NCI-H510A treated with DMSO at 0.1 percent for 48 hours (cell line): Measurements from ENCODE around the gene DOCK11.
"Not testable (repeated sequence)": the region's sequence is repeated elsewhere in the genome, so short reads cannot be mapped to it uniquely, and the experiment has no call there.

ENCODE experiments used
- DNase-seq: peaks from one replicate; lab custom pipeline; 2025; lab: John Stamatoyannopoulos, UW

The DOCK11 gene

DNA sequence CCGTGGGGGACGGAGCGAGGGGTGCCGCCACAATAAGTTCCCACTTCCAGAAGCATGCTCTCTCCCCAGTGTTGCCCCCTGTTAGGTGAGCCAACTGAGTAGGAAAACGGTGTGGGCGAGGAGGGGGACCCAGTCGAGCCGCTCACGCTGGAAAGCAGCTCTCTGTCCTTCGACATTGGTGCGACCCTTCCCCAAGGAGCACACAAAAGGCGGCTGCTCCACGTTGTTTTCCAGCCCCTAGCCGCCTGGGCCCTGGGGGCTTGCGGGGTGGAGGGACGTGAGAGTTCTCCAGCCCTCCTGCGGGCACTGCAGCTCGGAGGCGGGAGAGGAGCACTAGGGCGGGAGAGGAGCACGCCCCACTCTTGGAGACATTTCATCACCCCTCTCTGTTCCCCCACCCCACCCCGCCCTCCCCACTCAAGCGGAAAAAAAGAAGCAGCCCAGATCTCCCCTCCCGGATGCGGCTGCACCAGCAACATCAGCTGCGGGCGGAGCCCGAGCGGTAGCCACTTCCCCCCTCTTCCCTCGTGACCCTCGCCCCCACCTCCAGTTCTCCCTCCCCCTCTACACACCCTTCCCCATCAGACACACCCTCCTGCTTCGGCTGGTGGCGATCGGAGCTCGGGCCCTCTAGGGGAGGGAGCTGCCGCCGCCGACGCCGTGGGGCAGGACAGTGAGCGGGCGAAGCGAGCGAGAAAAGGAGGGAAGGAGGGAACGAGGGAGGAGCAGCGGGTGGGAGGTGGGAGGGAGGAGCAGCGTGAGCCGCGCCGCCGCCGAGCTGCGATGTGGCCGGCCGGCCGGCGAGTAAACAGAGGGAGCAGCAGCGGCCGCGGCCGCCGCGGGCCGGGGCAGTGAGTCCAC is at the start of gene DOCK11:
DOCK11 (plus strand) TSS at position 755 of the 861 bp plus-strand sequence. CDS start 157 bp downstream, outside the sequence.
- peak; percentile 61 for DNase-seq

DNA sequence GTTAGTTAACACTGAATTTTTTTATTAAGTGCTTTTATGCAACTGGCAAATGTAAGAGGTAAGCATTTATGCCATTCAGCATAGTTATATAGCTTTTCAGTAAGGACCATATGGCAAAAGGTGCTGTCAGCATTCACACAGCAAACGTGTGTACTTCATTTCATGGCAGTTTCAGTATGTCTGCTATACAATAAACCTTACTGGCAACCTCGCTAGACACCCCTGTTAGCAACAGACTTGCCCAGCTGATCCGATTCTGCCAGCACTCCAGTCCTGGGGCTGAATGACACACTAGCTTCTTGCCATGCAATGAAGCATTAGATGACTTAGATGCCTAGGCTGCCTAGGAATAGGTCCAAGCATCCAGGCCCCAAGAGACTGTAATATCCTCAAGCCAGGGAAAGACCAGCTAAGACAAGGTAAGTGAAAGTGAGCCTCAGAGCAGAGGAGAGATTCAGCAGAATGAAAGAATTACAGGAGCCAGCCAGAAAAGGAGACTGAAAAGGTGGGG is 47.3 kb upstream of the DOCK11 start:
- DNase-seq: no peak

DNA sequence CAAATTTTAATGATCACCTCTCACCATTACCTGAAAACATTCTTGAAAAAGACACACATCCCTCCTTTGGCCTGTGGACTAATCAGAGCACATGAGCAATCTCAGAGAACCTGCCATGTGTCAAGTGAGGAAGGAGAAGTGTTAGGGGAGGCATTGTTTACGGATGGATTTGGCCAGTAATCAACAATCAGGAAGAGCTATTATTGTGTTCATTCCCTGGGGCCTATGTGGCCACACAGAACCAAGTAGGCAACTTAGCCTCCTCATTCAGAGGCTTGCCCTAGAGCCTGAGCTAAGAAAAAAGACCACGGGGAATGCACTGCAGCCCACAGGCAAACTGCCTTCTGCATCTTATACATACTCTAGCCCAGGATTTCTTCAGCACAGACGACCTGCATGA is 40.6 kb upstream of the DOCK11 start:
- DNase-seq: no peak

DNA sequence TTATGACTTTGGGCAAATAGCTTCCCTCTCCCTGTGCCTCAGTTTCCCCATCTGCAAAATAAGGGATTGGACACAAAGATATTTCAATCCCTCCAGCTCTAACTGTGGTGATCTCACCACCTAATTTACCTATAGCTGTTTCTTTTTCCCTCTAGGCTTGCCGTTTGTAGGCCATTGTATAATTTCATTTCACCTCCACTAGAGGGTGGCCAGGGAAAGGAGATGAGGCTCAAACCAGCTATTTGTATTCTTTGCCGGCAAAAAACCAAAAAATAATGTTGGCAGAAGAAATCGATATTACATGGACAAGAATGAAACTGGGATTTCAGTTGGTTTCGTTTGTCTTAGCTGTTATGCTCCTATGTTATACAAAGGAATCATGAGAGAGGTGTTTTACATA is 36.1 kb upstream of the DOCK11 start:
- peak; percentile 38 for DNase-seq

DNA sequence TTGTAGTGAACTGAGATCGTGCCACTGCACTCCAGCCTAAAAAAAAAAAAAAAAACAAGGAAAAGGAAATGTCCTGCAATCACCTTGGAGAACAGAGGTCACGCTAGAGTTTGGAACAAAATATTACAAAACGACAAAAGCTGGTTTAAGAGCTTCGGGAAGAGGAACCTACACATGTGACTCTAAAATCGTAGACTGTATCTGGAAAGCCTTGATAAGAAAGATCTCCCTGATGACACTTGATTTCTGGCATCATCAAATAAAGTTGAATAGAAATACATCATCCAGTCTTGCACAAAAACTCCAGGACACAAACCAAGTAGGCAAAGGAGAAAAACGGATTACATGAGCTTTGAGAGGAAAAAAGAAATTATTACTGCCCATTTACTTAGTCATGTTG is 31.1 kb upstream of the DOCK11 start:
- no peak for DNase-seq

DNA sequence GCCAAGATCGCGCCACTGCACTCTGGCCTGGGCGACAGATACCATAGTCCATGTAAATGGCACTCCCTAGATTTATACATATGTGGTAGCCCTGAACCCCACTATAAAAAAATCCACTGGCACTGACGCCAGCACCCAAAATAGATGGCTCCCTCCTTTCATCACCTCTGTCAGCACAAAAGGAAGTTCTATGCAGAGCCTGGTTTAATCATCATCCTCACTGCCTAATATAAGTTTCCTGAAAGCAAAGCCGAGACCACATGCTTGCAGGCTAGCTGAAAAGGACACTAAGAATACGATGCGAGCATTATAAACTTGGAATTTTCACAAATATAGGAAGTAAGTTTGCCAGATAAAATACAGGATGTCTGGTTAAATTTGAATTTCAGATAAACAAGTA is 27.5 kb upstream of the DOCK11 start:
- no peak for DNase-seq

DNA sequence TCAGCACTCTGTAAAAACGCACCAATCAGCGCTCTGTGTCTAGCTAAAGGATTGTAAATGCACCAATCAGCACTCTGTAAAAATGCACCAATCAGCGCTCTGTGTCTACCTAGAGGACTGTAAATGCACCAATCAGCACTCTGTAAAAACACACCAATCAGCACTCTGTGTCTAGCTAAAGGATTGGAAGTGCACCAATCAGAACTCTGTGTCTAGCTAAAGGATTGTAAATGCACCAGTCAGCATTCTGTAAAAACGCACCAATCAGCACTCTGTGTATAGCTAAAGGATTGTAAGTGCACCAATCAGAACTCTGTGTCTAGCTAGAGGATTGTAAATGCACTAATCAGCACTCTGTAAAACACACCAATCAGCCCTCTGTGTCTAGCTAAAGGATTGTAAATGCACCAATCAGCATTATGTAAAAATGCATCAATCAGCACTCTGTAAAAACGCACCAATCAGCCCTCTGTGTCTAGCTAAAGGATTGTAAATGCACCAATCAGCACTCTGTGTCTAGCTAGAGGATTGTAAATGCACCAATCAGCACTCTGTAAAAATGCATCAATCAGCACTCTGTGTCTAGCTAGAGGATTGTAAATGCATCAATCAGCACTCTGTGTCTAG is 24.8 kb upstream of the DOCK11 start:
- not testable (repeated sequence) for DNase-seq

DNA sequence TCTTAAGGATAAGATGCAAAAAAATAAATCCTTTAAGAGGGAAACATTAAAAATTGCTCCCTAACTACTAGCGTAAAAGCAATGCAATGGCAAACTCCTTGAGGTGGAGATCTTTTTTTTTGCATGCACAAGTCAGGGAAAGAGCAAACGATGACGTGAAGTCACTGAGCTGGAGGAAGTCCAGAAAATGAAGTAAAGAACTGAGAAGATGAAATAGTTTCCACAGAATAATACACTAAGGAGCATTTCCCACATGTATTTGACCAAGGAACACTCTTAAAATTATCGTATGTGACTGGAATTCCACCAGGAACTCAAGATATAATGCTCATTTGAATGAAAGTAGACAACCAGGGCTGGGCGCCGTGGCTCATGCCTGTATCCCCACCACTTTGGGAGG is 21.0 kb upstream of the DOCK11 start:
- no peak for DNase-seq

DNA sequence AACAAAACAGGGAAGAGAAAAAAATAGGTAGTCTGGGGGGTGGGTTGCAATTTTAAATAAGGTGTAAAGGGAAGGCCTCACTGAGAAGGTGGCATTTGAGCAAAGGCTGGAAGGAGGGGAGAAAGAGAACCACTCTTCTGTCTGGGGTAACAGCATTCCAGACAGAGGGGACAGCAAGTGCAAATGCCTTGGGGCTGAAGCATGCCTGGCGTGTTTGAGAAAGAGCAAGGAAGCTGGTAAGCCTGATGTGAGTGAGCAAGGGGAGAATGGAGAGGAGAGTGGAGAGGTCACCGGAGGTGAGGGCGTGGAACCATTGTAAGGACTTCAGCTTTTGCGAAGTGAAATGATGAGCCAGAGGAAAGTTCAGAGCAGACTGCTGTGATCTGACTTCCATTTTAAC is 19.7 kb upstream of the DOCK11 start:
- DNase-seq: no peak

DNA sequence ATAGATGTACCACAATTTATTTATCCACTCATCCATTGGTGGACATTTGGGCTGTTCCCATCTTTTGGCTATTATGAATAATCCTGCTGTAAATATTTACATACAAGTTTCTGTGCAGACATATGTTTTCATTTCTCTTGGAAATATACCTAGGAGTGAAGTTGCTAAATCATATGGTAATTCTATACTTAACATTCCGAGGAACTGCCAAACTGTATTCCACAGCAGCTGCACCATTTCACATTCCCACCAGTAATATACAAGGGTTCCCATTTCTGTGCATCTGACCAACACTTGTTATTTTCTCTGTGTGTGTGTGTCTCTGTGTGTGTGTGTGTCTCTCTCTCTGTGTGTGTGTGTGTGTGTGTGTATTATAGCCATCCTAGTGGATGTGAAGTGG is 15.4 kb upstream of the DOCK11 start:
- DNase-seq: no peak

DNA sequence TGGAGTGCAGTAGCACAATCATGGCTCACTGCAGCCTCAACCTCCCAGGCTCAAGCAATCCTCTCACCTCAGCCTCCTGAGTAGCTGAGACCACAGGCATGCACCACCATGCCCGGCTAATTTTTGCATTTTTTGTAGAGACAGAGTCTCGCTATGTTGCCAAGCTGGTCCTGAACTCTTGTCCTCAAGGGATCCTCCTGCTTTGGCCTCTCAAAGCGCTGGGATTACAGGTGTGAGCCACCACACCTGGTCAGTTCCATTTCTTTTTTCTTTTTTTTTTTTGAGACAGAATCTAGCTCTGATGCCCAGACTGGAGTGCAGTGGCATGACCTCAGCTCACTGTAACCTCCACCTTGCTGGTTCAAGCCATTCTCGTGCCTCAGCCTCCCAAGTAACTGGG is 13.2 kb upstream of the DOCK11 start:
- not testable (repeated sequence) for DNase-seq

DNA sequence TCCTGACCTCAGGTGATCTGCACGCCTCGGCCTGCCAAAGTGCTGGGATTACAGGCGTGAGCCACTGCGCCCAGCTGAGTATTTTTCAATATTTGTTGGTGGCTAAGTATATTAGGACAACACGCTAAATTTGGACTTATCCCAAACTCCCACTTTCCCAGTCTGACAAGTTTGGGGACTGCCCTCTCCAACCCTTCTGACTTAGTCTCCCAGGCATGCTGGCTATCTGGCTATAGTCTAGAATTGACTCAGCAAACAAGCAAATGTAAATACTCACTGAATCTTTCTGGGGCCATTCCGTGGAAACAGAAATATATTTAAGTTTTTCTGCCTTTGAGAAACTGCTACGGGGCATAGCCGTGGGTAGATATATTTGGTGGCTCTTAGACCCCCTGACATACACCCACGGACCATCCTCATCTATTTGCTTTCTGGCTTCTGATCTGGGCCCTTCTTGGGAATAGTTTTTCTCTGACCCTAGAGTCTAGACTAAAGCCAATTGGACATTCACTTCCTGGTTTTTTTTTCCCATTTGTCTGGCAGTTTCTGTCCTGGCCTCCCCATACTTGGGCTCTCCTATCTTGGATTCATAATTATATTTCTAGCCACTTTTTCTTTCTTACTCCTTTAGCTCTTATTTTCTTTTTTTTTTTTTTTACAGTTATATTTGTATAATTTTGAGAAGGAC is 11.3 kb upstream of the DOCK11 start:
- no peak for DNase-seq

DNA sequence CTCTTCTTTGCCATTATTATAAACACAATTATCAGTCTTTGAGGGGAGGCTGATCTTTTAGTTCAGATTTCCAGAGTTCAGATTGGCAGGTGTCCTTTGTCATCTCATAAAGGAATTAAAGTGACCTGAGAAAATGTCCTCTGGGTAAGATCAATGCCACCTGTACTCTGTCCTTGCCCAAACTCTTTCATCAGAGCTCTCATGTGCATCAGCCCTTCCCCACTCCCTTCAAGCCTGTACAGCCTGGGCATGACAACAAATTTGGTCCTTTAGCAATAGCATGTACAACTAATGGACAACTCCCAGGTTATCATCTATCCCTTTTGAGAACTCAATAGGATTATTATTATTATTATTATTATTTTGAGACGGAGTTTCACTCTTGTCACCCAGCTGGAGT is 8.9 kb upstream of the DOCK11 start:
- not testable (repeated sequence) for DNase-seq

DNA sequence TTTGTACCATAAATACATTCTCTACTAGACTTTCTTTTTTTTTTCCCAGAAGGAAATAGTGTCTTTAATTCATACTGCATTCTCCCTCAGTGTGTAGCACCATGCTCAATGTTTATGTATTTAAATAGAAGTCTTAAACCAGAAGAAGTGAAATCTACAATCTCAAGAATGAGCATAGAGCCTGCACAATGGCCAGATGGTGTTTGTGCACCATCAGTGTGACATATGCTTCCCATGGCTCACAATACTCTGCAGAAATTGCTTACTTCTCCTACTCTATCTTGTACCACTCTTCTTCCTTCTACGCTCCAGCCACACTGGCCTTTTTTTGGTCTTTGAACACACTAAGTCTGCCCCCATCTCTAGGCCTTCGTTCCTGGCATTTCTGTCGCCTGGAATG is 2.6 kb upstream of the DOCK11 start:
- DNase-seq: no peak

DNA sequence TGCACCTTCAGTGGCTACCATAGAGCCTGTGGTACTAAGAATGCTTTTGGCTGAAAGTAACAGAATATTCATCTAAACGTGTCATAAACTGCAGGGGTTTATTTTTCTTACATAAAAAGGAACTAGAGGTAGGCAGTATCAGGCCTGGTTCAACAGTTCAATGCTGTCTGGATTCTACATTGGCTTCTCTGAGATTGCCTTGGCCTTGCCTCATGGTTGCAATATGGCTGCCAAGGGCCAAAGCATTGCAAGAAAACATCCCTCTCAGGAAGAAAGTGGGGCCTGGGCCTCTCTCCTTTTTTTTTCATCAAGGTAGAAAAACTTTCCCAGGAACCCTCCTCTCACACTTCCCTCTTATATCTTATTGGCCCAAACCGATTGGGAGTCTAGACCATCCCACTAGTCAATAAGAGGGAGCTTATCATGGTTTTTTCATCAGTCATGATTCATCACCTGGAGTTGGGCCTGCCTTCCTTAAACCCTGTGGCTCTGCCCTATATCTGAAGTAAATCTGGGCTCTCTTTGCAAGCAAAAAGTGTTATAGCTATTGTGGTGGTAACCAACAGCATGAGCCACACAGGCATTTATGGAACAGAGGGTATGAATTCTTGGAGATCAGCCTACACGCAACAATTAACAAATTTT is 1.8 kb upstream of the DOCK11 start:
- DNase-seq: no peak

DNA sequence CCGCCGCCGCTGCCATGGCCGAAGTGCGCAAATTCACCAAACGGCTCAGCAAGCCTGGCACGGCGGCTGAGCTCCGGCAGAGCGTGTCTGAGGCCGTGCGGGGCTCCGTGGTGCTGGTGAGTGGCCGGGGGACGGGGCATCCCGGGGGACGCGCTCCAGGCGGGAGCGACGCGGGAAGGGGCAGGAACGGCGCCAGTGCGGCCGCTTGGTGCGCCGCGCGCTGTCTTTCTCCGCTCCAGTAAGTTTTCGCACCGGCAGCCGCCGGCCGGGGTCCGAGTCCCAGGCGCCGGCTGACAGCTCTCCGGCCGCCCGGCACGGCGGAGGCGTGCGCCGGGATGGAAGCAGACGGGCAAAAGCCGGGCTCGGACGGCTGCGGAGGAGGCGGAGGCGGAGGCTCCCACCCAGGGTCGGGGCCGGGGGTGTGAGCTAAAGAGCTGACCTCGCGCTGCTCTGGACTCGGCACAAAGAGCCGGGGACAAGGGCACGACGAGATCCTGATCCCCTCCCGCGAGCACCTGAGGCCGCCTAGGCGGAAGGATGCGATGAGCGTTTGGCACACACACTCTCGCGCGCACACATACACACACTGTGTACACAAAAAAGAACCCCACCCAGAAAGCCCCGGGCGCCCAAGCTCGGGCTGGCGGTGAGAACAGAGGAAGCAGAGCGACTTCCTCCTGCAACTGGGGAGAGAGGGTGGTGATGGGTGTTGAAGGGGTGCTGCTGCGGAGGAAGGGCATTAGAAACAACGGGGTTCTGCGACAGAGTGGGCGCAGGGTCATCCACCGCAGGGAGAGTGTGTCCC is 545 bp downstream of the DOCK11 start:
- DNase-seq: peak; percentile 12

DNA sequence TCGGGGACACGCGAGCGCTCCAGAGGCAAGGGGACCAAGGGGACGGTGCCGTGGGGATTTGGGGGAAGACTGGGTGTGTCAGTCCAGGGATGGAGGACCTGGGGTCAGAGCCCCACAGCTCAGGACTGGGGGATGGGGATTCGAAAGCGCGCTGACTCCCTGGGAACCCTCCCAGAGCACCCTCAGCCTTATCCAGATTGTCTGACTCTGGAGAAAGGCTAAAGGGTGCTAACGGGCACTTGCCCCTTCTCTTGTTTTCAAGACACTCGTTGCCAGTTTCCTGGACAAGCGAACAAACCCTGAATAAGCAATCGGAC is 1.1 kb downstream of the DOCK11 start:
- DNase-seq: no peak

DNA sequence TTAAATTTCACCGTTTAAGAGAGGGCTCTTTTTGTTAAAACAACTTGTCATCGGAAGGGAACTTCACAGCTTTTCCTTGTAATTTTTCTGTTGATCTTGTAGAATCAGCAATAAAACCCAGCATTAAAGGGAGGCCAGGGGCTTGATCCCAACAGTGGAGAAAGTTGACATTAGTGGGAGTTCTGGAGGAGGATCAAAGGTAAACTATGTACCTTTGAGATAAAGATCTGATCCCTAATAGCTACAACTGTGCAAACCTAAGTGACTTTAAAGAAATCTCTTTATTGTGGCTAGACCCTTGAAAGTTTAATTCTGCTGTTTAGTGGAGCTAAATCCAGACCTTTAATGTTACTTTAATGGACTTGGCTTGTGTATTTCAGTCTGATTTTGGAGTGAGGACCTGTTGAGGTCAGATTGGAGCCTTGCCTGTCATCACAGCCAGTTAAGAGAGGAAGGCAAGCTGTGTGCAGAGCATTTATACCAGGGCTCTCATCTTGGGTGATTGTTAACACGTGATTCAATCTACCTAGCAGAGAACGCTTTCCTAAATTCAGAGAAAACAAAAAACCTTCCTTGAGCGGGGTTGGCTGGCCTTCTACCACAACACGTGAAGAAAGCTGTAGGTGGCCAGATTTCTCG is 1.7 kb downstream of the DOCK11 start:
- no peak for DNase-seq

DNA sequence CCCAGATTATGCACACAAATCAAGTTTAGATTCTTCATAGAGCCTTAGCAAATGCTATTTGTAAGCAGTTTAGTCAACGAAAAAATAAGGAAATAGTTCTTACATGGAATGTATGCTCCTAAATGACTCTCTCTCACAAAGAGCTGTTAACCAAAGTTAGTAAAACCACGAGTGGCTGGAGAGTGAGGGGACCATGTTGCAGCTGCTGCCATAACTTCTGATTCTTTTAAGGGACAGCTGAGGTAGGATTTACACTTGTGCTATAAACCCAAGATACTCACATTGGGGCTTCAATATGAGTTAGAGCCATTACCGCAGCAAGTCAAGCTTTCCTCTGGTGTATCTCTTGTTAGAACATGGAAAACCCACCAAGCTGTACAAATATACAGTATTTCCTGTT is 2.7 kb downstream of the DOCK11 start:
- no peak for DNase-seq

DNA sequence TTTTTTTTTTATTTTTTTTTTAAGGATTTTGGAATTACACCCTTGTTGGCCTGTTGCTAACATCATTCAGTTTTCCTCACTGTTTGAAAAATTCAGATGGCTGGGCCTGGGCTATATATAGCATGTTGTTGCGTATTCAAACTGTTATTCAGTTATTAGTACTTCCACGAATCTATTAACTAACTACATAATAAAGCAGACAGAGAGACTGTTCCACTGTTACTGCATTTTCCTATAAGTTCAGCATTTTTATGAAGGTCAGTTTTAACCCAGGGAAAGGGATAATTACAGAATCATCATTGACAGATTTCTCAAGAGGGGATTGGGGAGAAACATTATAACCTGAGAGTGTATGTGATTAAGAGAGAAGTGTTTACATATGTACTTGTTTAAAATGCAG is 3.1 kb downstream of the DOCK11 start:
- no peak for DNase-seq

DNA sequence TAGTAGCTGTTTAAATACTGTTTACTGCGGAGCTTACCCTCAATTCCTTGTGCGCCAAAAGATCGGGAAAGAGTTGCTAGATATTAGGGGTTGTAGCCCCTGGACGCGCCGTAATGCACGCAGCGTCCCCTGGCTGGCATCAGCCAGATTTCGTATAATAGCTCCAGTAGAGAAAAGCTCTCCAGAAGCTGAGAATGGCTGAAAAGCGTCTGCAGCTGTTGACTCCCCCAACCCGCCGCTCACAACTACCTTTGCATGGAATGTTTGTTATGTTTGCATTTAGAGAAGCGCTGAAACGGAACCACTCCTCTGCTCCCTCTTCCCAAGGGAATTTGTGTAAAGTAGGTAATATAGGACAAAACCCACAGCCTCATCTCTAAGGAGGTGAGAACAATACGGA is 3.7 kb downstream of the DOCK11 start:
- DNase-seq: peak; percentile 12
